ENCODE results near the gene ARPC2. TPM values are rescaled to one million over a fixed set of nuclear protein-coding genes. Genes with fewer than 3 reads are reported as not detected.

ARPC2 gene
- total and polyA plus RNA-seq, 10 of the 15 experiments (the other 5 are each of a cell fraction or from before 2014, with no cell fraction given), result 440 to 980 (median 709) TPM

GRCh38 chr2:218272531-218273212 is 55.7 kb downstream of the ARPC2 start:
- Histone ChIP-seq H3K4me1 (ENCODE audit: control insufficient read depth, insufficient read depth, low read length) (peaks cover 18% of the 10 kb centered on the region), H3K36me3 (ENCODE audit: control insufficient read depth in 2 of 2, insufficient read depth in 2 of 2, low read length in 1 of 2) (peaks cover 21 to 25% of the 10 kb centered on the region in 2 experiments), H3K4me3 (no peak overlapping the region), H3K27ac (ENCODE audit: control insufficient read depth, insufficient read depth) (no peak overlapping the region), H3K79me2 (ENCODE audit: control insufficient read depth, insufficient read depth, low read length) (peaks cover 19% of the 10 kb centered on the region), H3K9ac (ENCODE audit: control insufficient read depth, insufficient read depth, low read length) (no peak overlapping the region), H3K9me3 (replicated peaks; ENCODE audit: control insufficient read depth, insufficient read depth, low read length) (no peaks in the 10 kb centered on the region), H4K20me1 (ENCODE audit: control insufficient read depth, insufficient read depth) (no peaks in the 10 kb centered on the region), H3K4me2 (ENCODE audit: control insufficient read depth, insufficient read depth) (peak overlapping the region; percentile 90; the same call in 1 of the 2 replicates), H3K27me3 (replicated peaks in 1 of 2; ENCODE audit: control insufficient read depth in 2 of 2, insufficient read depth in 2 of 2, low read length in 1 of 2) (no peaks in the 10 kb centered on the region), H2AFZ (ENCODE audit: control insufficient read depth, low read depth, low read length) (no peak overlapping the region)
- intact Hi-C loops (cut with micrococcal nuclease; ENCODE audit: unreplicated experiment) (loop anchor here (1.0 to 5.0 kb wide), 5 partner anchors 14 to 295 kb away; partner anchors contain the start of genes CATIP, CNOT9 and USP37), in situ Hi-C loops (cut with MboI) (no loop called here)
- ChIA-PET RAD21 (ENCODE audit: unreplicated experiment) (interaction anchor here (0.6 to 7.3 kb wide), 23 partner anchors 12 to 388 kb away, joined by 3 to 141 read pairs (median 4); partner anchors contain the start of genes ARPC2, CATIP and TMBIM1), CTCF (interaction anchor here (0.6 to 7.0 kb wide), 24 partner anchors 12 to 244 kb away, joined by 3 to 154 read pairs (median 6); partner anchors contain the start of genes CATIP, GPBAR1 and TMBIM1), SMC1A (ENCODE audit: uncharacterized antibody, unreplicated experiment) (interaction anchor here (0.7 to 7.6 kb wide), 13 partner anchors 16 to 242 kb away, joined by 3 to 194 read pairs (median 4); partner anchors contain the start of genes CATIP and TMBIM1), POLR2A (interaction anchor here (0.9 to 6.8 kb wide), 6 partner anchors 14 to 125 kb away, joined by 3 to 84 read pairs (median 8); partner anchors contain the start of gene TMBIM1)
- peak; percentile 56 for ATAC-seq
- WGBS (ENCODE audit: insufficient coverage, insufficient replicate concordance, low lambda C conversion rate, missing lambda C conversion rate), result 17% methylated on average over 16 of the region's 18 CpGs
- no TSS peak for BruUV-seq (replicated peaks)
- peak; percentile 59 for DNase-seq (ENCODE audit: low read depth, low spot score)
- FAIRE-seq, result peak; percentile 83
- peak; percentile 15 for TF ChIP-seq SKIL (IDR thresholded peaks at IDR 0.05; ENCODE audit: low read depth, poor library complexity, severe bottlenecking)
- 0 out of 2 replicates have a peak, but pooled peaks have one; percentile 63 for TF ChIP-seq RCOR1 (conservative IDR thresholded peaks at IDR 0.05; ENCODE audit: low read depth, low read length)
- TF ChIP-seq ZNF24 (IDR thresholded peaks at IDR 0.05), result no peak
- no peak for TF ChIP-seq EGR1 (IDR thresholded peaks at IDR 0.05; ENCODE audit: borderline replicate concordance in 1 of 2, low read depth in 2 of 2, low read length in 2 of 2)
- no peak for TF ChIP-seq NFYB (IDR thresholded peaks at IDR 0.05; ENCODE audit: insufficient read depth, low read depth, low read length)
- TF ChIP-seq RAD21 (IDR thresholded peaks at IDR 0.05; ENCODE audit: insufficient read depth, low read depth, low read length), result peak; percentile 97
- TF ChIP-seq POLR2AphosphoS2 (IDR thresholded peaks at IDR 0.05; ENCODE audit: low read depth, low read length), result no peak
- no peak for TF ChIP-seq YBX1 (IDR thresholded peaks at IDR 0.05)
- no peak for TF ChIP-seq NR2C1 (IDR thresholded peaks at IDR 0.05)
- no peak for TF ChIP-seq MTA3 (IDR thresholded peaks at IDR 0.05; ENCODE audit: borderline replicate concordance, low read length)
- TF ChIP-seq USF1 (IDR thresholded peaks at IDR 0.05; ENCODE audit: borderline replicate concordance, extremely low read length, insufficient read depth, low read depth, low read length), result no peak
- TF ChIP-seq ETV6 (conservative IDR thresholded peaks at IDR 0.05 in 1 of 2, IDR thresholded peaks at IDR 0.05 in 1 of 2; ENCODE audit: borderline replicate concordance in 1 of 2, low read depth in 1 of 2), result no peak
- TF ChIP-seq ATF7 (IDR thresholded peaks at IDR 0.05; ENCODE audit: low read depth), result no peak
- TF ChIP-seq CEBPB (IDR thresholded peaks at IDR 0.05; ENCODE audit: borderline replicate concordance in 1 of 2, low read depth in 2 of 2, low read length in 2 of 2), result no peak
- no peak for TF ChIP-seq NKRF (conservative IDR thresholded peaks at IDR 0.05)

Measured in GM12878 (cell line).